Mesenchymal stem cell (in vitro differentiated cells and primary cell): ENCODE data around the gene KIF1A.

Source experiments
- DNase-seq: peaks from one replicate; pipeline ENCODE4 v3.0.0-alpha.2; 2013
- H2AFZ ChIP-seq: one replicate; pipeline ENCODE4 v1.6.1; 2013; ENCODE audit warnings: low read depth, mild to moderate bottlenecking, control low read depth, inconsistent platforms, low read length, moderate library complexity
- H2AK5ac ChIP-seq: 2 replicates; pipeline ENCODE4 v1.6.1; 2013; ENCODE audit warnings: low read length, moderate library complexity, mild to moderate bottlenecking, inconsistent platforms; ENCODE audit not compliant: severe bottlenecking
- H2BK120ac ChIP-seq: one replicate; pipeline ENCODE4 v1.6.1; 2013; ENCODE audit warnings: low read depth, mild to moderate bottlenecking, inconsistent platforms, low read length, moderate library complexity
- H2BK12ac ChIP-seq, 2 experiments: one replicate each; pipeline ENCODE4 v1.6.1; 2013; ENCODE audit warnings: inconsistent platforms in 2 of 2, low read length in 2 of 2, mild to moderate bottlenecking in 2 of 2, moderate library complexity in 2 of 2, control low read depth in 1 of 2
- H2BK15ac ChIP-seq: one replicate; pipeline ENCODE4 v1.6.1; 2013; ENCODE audit warnings: mild to moderate bottlenecking, low read depth, inconsistent platforms; ENCODE audit not compliant: poor library complexity, severe bottlenecking
- H2BK5ac ChIP-seq: 2 replicates; pipeline ENCODE4 v1.6.1; 2013; ENCODE audit warnings: low read depth, mild to moderate bottlenecking, low read length, control low read depth, inconsistent platforms; ENCODE audit not compliant: poor library complexity, severe bottlenecking
- H3K14ac ChIP-seq, 2 experiments: one replicate each; pipeline ENCODE4 v1.6.1; 2013; ENCODE audit warnings: inconsistent platforms in 2 of 2, low read length in 2 of 2, control low read depth in 1 of 2, mild to moderate bottlenecking in 1 of 2, moderate library complexity in 1 of 2
- H3K18ac ChIP-seq, 2 experiments: one replicate each; pipeline ENCODE4 v1.6.1; 2013; ENCODE audit warnings: inconsistent platforms in 2 of 2, low read length in 2 of 2, control low read depth in 1 of 2, low read depth in 1 of 2, mild to moderate bottlenecking in 1 of 2
- H3K23ac ChIP-seq, 2 experiments: one replicate each; pipeline ENCODE4 v1.6.1; 2013; ENCODE audit warnings: inconsistent platforms in 2 of 2, low read length in 2 of 2, mild to moderate bottlenecking in 2 of 2, moderate library complexity in 2 of 2, control low read depth in 1 of 2
- H3K27ac ChIP-seq: 2 replicates; pipeline ENCODE4 v1.5.1; 2013; ENCODE audit warnings: mild to moderate bottlenecking, moderate library complexity, low read length, control low read depth, inconsistent platforms; ENCODE audit not compliant: poor library complexity, severe bottlenecking
- H3K27me3 ChIP-seq, 2 experiments: 2 replicates each; pipeline versions ENCODE4 v1.6.1 to v1.7.0; 2013; ENCODE audit warnings: low read length in 2 of 2, mild to moderate bottlenecking in 2 of 2, moderate library complexity in 2 of 2, control low read depth in 1 of 2, inconsistent platforms in 1 of 2; ENCODE audit not compliant: control insufficient read depth in 1 of 2, insufficient read depth in 1 of 2
- H3K36me3 ChIP-seq, 2 experiments: 2 replicates each; pipeline versions ENCODE4 v1.6.1 to v1.7.0; 2013; ENCODE audit warnings: low read length in 2 of 2, control low read depth in 1 of 2, inconsistent platforms in 1 of 2, low read depth in 1 of 2, mild to moderate bottlenecking in 1 of 2; ENCODE audit not compliant: insufficient read depth in 2 of 2, control insufficient read depth in 1 of 2
- H3K4ac ChIP-seq, 2 experiments: one replicate each; pipeline ENCODE4 v1.6.1; 2013; ENCODE audit warnings: inconsistent platforms in 2 of 2, low read length in 2 of 2, mild to moderate bottlenecking in 2 of 2, moderate library complexity in 2 of 2, control low read depth in 1 of 2, low read depth in 1 of 2
- H3K4me1 ChIP-seq: 2 replicates; pipeline ENCODE4 v1.6.1; 2013; ENCODE audit warnings: low read depth, low read length, control low read depth; ENCODE audit not compliant: control insufficient read depth, insufficient read depth
- H3K4me2 ChIP-seq: 2 replicates; pipeline ENCODE4 v1.6.1; 2013; ENCODE audit warnings: low read length, mild to moderate bottlenecking, inconsistent platforms; ENCODE audit not compliant: poor library complexity, severe bottlenecking
- H3K4me3 ChIP-seq, 2 experiments: 2 replicates each; pipeline versions ENCODE4 v1.5.1 to v1.7.0; 2013; ENCODE audit warnings: low read length in 2 of 2, mild to moderate bottlenecking in 2 of 2, control low read depth in 1 of 2, low read depth in 1 of 2; ENCODE audit not compliant: insufficient read depth in 1 of 2
- H3K79me1 ChIP-seq: replicated peaks from 2 replicates; pipeline ENCODE4 v1.6.1; 2013; ENCODE audit warnings: mild to moderate bottlenecking, control low read depth, low read length, inconsistent platforms; ENCODE audit not compliant: poor library complexity, severe bottlenecking
- H3K9ac ChIP-seq: 2 replicates; pipeline ENCODE4 v1.7.0; 2013; ENCODE audit warnings: mild to moderate bottlenecking, low read length, moderate library complexity
- H3K9me3 ChIP-seq: 2 replicates; pipeline ENCODE4 v1.7.0; 2013; ENCODE audit warnings: mild to moderate bottlenecking, low read length; ENCODE audit not compliant: control insufficient read depth
- H4K8ac ChIP-seq: one replicate; pipeline ENCODE4 v1.6.1; 2013; ENCODE audit warnings: inconsistent platforms, mild to moderate bottlenecking, low read length, moderate library complexity
- H4K91ac ChIP-seq: one replicate; pipeline ENCODE4 v1.6.1; 2013; ENCODE audit warnings: mild to moderate bottlenecking, low read length, inconsistent platforms
- WGBS: methylation state at CpG from one replicate; pipeline ENCODE4 v1.1.7; 2013; ENCODE audit warnings: mixed read lengths; 5-methylcytosine and 5-hydroxymethylcytosine counted together

KIF1A gene

GRCh38 chr2:240791821-240792628 lies 28.0 kb downstream of the KIF1A start:
- Histone ChIP-seq H4K91ac (no peak overlapping the region), H3K23ac (no peak overlapping the region), H2BK15ac (no peak overlapping the region), H3K36me3 (no peaks in the 10 kb centered on the region), H3K9ac (no peak overlapping the region), H3K4me2 (no peak overlapping the region), H3K4me1 (peaks cover 3% of the 10 kb centered on the region), H3K27ac (no peak overlapping the region), H3K4ac (no peak overlapping the region), H2AFZ (no peak overlapping the region), H3K9me3 (no peaks in the 10 kb centered on the region), H4K8ac (no peak overlapping the region), H2AK5ac (no peak overlapping the region), H3K27me3 (peaks cover 23 to 66% of the 10 kb centered on the region in 2 experiments), H2BK120ac (no peak overlapping the region), H3K18ac (no peak overlapping the region), H2BK12ac (no peak overlapping the region), H2BK5ac (no peak overlapping the region), H3K14ac (no peak overlapping the region), H3K79me1 (no peaks in the 10 kb centered on the region), H3K4me3 (no peak overlapping the region)
- no peak for DNase-seq
- 39% methylated on average over 13 of the region's 15 CpGs for WGBS

GRCh38 chr2:240791221-240791800 lies 28.7 kb downstream of the KIF1A start:
- H3K14ac ChIP-seq: no peak overlapping the region
- no peak overlapping the region for H3K27ac ChIP-seq
- no peak overlapping the region for H3K23ac ChIP-seq
- H3K4ac ChIP-seq: no peak overlapping the region
- peaks cover 20 to 59% of the 10 kb centered on the region in 2 experiments for H3K27me3 ChIP-seq
- no peak overlapping the region for H2BK120ac ChIP-seq
- H3K9me3 ChIP-seq: no peaks in the 10 kb centered on the region
- no peak overlapping the region for H2AFZ ChIP-seq
- 89% methylated on average over 14 of the region's 19 CpGs for whole genome bisulfite sequencing
- H2BK5ac ChIP-seq: no peak overlapping the region
- H2BK12ac ChIP-seq: no peak overlapping the region
- H4K8ac ChIP-seq: no peak overlapping the region
- no peak overlapping the region for H2BK15ac ChIP-seq
- no peak overlapping the region for H3K9ac ChIP-seq
- H3K4me3 ChIP-seq: no peak overlapping the region
- no peaks in the 10 kb centered on the region for H3K36me3 ChIP-seq
- peaks cover 3% of the 10 kb centered on the region for H3K4me1 ChIP-seq
- no peak overlapping the region for H4K91ac ChIP-seq
- H3K18ac ChIP-seq: no peak overlapping the region
- H3K4me2 ChIP-seq: no peak overlapping the region
- DNase-seq: no peak
- no peaks in the 10 kb centered on the region for H3K79me1 ChIP-seq
- no peak overlapping the region for H2AK5ac ChIP-seq

- Histone ChIP-seq H3K14ac (no peak overlapping the region), H3K4me1 (peaks cover 3% of the 10 kb centered on the region), H3K36me3 (no peaks in the 10 kb centered on the region), H3K79me1 (no peaks in the 10 kb centered on the region), H2BK15ac (no peak overlapping the region), H4K91ac (no peak overlapping the region), H3K4me2 (no peak overlapping the region), H3K4ac (no peak overlapping the region), H2AFZ (no peak overlapping the region), H4K8ac (no peak overlapping the region), H3K23ac (no peak overlapping the region), H3K27ac (no peak overlapping the region), H2BK5ac (no peak overlapping the region), H2BK12ac (no peak overlapping the region), H3K9me3 (no peaks in the 10 kb centered on the region), H2AK5ac (no peak overlapping the region), H2BK120ac (no peak overlapping the region), H3K9ac (no peak overlapping the region), H3K4me3 (no peak overlapping the region), H3K18ac (no peak overlapping the region), H3K27me3 (peaks cover 14 to 52% of the 10 kb centered on the region in 2 experiments)
- WGBS: 88% methylated on average over 20 of the region's 21 CpGs
- no peak for DNase-seq
Observed at GRCh38 chr2:240790370-240791220, 29.4 kb downstream of the KIF1A start.
